ENCODE results near the gene CPNE7.

DNA sequence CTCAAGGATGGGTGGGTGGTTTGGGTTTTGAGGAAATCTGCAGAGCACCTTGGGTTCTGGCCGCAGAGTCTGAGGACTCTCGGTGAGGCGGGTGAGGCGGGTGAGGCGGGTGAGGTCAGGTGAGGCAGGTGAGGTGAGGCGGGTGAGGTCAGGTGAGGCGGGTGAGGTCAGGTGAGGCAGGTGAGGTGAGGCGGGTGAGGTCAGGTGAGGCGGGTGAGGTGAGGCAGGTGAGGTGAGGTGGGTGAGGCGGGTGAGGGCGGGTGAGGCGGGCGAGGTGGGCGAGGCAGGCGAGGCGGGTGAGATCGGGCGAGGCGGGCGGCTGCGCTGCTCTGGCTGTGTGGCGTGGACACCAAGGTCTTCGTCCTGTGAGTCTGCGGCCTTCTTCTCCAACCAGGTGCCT is 39.2 kb upstream of the CPNE7 start:
- no peak for TF ChIP-seq TCF7L2 (IDR thresholded peaks at IDR 0.05; ENCODE audit: low read depth, low read length)
- TF ChIP-seq ZNF768 (CRISPR knock-in tag; IDR thresholded peaks at IDR 0.05), result no peak
- TF ChIP-seq ZBTB20 (CRISPR knock-in tag; IDR thresholded peaks at IDR 0.05; ENCODE audit: borderline replicate concordance, low read depth), result no peak

All from HepG2 (cell line).